22Rv1 (cell line): ENCODE results near the gene LONP1.

Source experiments
- CTCF ChIP-seq: fragments of 450-650 bp; IDR thresholded peaks from 2 replicates; pipeline ENCODE4 v1.5.1; 2017; ENCODE audit warnings: mild to moderate bottlenecking
- ZFX ChIP-seq: fragments of 450-650 bp; IDR thresholded peaks from 2 replicates; pipeline ENCODE4 v1.6.1; 2017; ENCODE audit warnings: antibody characterized with exemption, borderline replicate concordance

- no peak for TF ChIP-seq CTCF
- TF ChIP-seq ZFX = no peak
These were observed 26.5 kb downstream of the LONP1 start for GRCh38 chr19:5693195-5694166.
